ENCODE data around the gene SSH2.
"Not testable (repeated sequence)": the region's sequence is repeated elsewhere in the genome, so short reads cannot be mapped to it uniquely, and the experiment has no call there.

The SSH2 gene

DNA sequence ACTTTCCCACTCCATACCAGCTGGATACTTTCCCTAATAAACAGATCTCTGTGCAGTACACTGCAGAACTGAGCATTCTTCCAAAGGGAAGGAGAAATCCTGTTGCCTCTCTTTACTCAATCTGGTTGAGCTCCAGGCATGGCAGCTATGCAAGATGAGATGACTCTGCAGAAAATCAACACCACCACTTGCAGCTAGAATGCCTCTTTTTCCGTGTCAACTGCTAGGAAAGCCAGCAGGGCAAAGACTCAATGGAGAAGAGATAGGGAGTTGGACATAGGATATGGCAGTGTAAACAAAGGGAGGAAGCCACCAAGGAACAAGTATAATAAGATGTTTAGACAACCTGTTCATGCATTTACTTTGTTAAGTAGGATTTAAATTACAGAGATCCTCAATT is 266.9 kb downstream of the SSH2 start:
- no peak for DNase-seq (ENCODE audit: low spot score)

DNA sequence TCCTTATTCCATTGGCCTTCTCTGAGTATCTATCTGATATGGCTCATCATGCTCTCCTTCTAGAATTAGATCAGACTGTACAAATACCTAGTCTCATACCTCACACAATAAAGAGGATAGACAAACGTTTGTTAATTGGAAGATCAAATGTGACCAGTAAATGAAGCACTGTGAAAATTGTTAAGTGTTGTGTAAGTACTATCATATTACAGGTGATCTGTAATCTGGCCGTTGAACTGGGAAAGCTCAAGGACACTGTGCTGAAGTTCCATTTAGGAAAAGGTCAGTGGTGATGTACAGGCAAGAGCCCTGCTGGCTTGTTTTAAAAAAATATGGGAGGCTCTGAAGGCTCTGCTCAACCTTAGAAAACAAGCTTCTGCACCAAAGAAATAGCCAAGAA is 268.8 kb downstream of the SSH2 start:
- DNase-seq (ENCODE audit: low spot score) = no peak

- no peak for DNase-seq (ENCODE audit: low spot score)
Measured at GRCh38 chr17:29659155-29659554, 270.9 kb downstream of the SSH2 start.

GRCh38 chr17:29655323-29655722 is 274.7 kb downstream of the SSH2 start:
- no peak for DNase-seq (ENCODE audit: low spot score)

- DNase-seq (ENCODE audit: low spot score) = no peak
Measured at GRCh38 chr17:29653995-29654714, 275.9 kb downstream of the SSH2 start.

GRCh38 chr17:29652976-29653375 is 277.1 kb downstream of the SSH2 start:
- no peak for DNase-seq (ENCODE audit: low spot score)

DNA sequence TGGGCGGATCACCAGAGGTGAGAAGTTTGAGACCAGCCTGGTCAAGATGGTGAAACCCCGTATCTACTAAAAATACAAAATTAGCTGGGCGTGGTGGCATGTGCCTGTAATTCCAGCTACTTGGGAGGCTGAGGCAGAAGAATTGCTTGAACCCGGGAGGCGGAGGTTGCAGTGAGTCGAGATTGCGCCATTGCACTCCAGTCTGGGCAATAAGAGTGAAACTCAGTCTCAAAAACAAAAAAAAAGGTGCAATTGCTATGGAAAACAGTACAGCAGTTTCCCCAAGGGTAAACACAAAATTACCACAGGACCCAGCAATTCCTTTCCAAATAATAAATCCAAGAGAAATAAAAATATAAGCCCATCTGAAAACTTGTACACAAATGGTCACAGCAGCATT is 278.1 kb downstream of the SSH2 start:
- DNase-seq (ENCODE audit: low spot score) = not testable (repeated sequence)

DNA sequence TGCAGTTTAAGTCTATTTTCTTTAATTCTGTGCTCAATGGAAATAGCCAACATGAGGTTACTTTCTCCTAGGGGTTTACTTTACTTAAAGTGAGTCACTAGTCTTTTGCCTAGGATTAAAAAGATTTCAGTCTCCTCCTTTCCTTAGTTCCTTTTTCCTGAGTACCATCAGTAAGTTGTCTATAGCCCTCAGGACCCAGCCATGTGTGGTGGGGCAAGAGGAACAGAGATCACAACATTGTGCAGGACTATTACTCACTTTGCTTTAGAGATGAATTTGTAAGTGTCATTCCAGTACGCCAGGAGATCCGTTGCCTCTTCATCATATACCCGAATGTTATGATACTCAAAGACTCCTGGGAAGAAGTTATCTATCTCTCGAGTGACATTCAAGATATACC is 279.6 kb downstream of the SSH2 start:
- DNase-seq (ENCODE audit: low spot score) = no peak

DNA sequence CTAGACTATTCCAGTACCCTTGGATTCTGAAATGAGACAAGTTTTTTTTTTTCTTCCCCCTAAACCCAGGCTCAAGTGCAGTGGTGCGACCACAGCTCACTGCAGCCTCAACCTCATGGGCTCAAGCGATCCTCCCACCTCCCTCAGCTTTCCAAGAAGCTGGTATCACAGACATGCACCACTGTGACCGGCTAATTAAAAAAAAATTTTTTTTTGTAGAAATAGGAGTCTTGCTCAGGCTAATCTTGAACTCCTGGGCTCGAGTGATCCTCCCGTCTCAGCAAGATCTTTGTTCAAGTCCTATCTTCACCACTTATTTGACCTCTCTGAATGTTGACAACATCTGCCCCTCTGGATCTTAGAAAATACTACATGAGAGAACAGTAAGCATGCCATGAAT is 280.7 kb downstream of the SSH2 start:
- DNase-seq (ENCODE audit: low spot score) = no peak

DNA sequence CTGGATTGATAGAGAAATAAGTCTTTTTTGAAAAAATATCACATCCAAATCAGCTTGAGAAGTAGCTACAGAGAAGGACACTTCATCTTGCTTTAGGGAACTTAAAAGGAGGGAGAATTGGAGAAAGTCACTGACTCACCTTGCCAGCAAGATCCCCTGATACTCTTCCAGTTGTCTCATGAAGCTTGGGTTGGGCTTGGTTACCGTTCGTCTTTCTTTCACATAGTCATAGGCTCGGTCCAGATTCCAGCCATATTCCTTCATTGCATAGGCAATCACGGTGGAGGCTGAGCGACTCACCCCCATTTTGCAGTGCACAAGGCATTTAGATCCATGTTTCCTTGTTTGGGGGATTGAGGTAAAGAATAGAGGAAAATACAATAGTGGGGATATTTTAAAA is 282.0 kb downstream of the SSH2 start:
- DNase-seq (ENCODE audit: low spot score) = no peak

DNA sequence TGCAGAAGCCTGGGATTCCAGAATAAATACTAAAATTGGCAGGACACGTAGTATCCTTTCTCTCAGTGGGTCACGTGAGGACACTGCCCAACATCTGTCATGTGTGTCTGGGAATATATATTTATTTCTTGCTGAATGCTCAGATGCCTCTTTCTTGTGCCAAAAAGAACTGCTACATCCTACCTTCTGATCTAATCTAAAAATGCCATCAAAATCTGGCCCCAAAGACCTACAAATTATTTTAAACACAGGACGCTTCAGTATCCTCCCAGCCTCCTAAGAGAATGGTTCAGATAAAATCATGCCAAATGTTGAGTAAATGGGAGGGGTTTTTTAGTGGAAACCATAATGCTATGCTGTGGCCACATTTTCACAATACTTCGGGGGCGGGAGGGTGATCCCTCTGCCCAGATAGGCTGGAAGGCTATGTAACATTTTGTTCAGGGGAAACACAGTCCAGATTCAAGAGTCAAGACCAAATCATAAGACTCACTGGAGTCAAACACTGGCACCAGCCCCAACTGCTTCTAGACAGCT is 284.4 kb downstream of the SSH2 start:
- DNase-seq (ENCODE audit: low spot score) = no peak

- no peak for DNase-seq (ENCODE audit: low spot score)
Measured at GRCh38 chr17:29643817-29644160, 286.2 kb downstream of the SSH2 start.

DNA sequence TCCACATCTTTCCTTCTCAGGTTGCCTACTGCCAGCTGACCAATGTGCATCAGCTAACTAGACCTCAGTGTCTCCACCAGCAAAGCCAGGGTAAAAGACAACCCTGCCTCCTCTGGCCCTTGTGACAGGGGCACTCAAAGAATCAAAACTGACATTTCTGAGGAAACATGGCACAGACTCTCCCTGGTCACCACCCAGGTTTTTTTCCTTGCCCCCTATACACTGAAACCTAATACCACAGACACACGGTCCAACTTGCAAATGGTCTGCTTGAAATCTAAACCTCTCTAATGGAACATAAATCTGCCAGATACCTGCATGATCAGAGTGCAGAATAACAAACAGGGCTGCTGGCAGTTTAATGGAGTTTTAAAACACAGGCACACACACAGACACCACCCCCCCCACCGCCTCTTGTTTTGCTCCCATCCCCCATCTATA is 287.8 kb downstream of the SSH2 start:
- DNase-seq (ENCODE audit: low spot score) = no peak

- no peak for DNase-seq (ENCODE audit: low spot score)
Measured at GRCh38 chr17:29640981-29641642, 288.9 kb downstream of the SSH2 start.

GRCh38 chr17:29640413-29640812 is 289.6 kb downstream of the SSH2 start:
- DNase-seq (ENCODE audit: low spot score) = no peak

- no peak for DNase-seq (ENCODE audit: low spot score)
Measured at GRCh38 chr17:29633886-29634285, 296.1 kb downstream of the SSH2 start.

DNA sequence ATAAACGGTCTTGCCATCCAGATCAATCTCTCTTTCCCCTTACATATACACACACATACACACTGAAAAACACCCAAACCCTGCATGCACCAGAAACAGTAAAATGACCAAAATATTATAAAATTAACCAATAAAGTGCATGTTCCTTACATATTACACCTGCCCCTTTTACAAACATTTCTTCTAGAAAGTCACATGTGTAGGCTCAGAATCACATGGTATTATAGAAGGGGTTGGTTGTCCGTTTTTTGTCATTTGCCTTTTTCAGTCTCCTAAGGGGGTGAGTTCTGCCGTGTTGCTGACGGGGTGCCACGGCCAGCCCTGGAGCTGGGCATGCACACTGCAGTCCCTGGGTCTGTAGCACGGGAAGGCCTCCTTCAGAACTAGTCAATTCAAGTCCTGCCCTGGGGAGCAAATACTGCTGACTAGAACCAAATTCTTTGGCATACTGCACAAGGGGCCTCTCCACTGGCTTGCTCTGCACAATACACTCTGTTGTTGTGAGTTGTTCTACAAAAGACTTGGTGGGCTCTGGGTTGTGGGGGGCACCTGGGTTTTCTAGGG is 299.3 kb downstream of the SSH2 start:
- DNase-seq (ENCODE audit: low spot score) = no peak

DNA sequence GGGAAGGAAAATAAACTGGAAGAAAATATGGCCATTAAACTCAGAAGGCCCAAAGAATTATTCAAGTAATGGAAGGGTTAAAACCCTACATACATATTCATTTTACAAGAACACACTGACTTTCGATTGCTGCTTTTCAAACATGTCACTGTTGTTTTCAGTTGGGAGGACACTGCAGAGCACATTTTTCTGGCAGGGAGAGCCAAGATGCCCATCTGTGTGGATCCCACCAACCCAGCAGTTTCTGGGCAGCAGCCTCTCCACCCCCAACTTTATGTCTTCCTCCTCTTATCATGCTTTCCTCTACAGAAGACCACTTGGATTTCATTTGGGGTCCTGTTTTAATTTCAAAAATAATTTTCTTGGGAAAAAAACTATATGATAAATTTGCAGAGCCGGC is 300.2 kb downstream of the SSH2 start:
- DNase-seq (ENCODE audit: low spot score) = no peak

DNA sequence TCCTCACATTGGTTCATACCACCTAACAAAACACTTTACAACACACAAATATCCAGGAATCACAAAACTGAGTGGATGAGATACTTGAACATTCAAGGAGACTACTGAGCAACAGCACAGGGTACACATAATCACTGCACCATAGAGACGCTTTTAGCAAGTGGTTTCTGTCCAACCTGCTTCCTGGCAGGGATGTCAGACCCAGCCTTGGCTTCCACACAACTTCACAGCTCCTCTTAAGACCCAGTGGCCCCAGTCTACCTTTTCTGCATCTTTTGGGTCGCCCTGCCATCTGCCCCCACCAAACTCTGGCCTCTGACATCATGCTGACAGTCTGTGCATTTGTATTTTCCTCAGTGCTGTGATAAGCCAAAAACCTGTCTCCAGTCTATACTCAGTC is 301.4 kb downstream of the SSH2 start:
- DNase-seq (ENCODE audit: low spot score) = no peak

DNA sequence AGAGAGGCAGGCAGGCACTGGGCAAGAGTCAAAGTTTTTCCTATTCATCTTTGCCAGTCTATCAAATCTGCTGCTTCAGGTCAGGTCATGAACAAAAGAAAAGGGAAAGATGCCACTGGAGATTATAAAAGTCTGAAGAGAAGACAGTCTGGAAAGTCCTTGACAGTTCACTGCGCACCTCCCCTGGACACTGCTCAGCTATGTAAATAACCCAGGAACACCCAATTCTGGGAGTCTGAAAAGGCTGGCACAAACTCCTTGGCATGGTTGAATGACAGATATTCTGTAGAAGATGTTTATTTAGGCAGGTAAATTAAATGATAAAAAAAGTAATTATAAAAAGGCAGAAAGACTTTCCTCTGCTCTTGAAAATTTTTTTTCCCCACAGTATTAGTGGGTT is 302.1 kb downstream of the SSH2 start:
- no peak for DNase-seq (ENCODE audit: low spot score)

- no peak for DNase-seq (ENCODE audit: low spot score)
Measured at GRCh38 chr17:29625037-29625750, 304.8 kb downstream of the SSH2 start.

DNA sequence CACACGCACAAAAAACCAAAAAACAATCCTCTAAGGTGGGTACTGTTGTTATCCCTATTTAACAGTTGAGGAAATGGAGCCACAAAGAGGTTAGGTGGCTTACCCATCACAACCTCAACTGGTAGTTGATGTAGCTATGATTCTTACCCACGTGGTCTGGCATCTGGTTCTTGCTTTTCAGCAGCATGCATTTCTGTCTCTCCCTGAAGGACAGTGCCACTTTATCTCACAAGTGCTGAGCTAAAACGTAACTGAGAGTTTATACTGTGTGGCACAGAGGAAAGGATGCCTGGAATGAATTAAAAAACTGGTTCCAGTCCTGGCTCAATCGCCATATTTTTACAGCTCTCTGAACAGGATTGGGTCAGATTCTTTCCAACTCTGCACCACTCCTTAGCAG is 305.4 kb downstream of the SSH2 start:
- no peak for DNase-seq (ENCODE audit: low spot score)

- no peak for DNase-seq (ENCODE audit: low spot score)
Measured at GRCh38 chr17:29623283-29623647, 306.8 kb downstream of the SSH2 start.

All from HuH-7.5 (cell line).